PC-3 (cell line): Measurements from ENCODE around the gene TSC22D2. TPM values are rescaled to one million over a fixed set of nuclear protein-coding genes. Genes with fewer than 3 reads are reported as not detected.

ENCODE experiments used
- ATAC-seq: fragments of 200-7000 bp; cut with Tn5 transposase; 2 replicates; pipeline ENCODE4 v1.9.1; 2020; ENCODE audit warnings: mild to moderate bottlenecking, moderate library complexity
- BruUV-seq: library from RNA; stranded (reverse); fragments of 400-500 nt; replicated peaks from 2 replicates; lab custom pipeline; 2021; lab: Mats Ljungman, UMichigan
- CTCF ChIA-PET: fragments of 300-600 bp; sonication (Branson Sonifier 250); formaldehyde crosslinking; loops from one replicate; lab custom pipeline; 2022; ENCODE audit warnings: antibody characterized with exemption; lab: Charles Lee
- POLR2A ChIA-PET: fragments of 300-600 bp; sonication (Branson Sonifier 250); formaldehyde crosslinking; loops from one replicate; lab custom pipeline; 2022; ENCODE audit warnings: antibody characterized with exemption; ENCODE audit not compliant: unreplicated experiment; lab: Charles Lee
- DNase-seq: peaks from one replicate; pipeline ENCODE4 v3.0.0-alpha.2; 2015
- H2AFZ ChIP-seq: fragments of 300-600 bp; sonication (generic); 2 replicates; pipeline ENCODE4 v1.6.0; 2016; ENCODE audit warnings: antibody characterized with exemption, low read length
- H3F3A ChIP-seq: fragments of 300-600 bp; sonication (generic); one replicate; pipeline ENCODE4 v1.6.0; 2017; ENCODE audit warnings: antibody characterized with exemption, low read length, control low read depth, mild to moderate bottlenecking; ENCODE audit not compliant: unreplicated experiment
- H3K27ac ChIP-seq: fragments of 300-600 bp; sonication (generic); 2 replicates; pipeline ENCODE4 v1.5.1; 2016; ENCODE audit warnings: mild to moderate bottlenecking, low read length
- H3K27me3 ChIP-seq: fragments of 300-600 bp; sonication (generic); 2 replicates; pipeline ENCODE4 v1.6.1; 2016; ENCODE audit warnings: low read length, mixed read lengths
- H3K36me3 ChIP-seq: fragments of 300-600 bp; sonication (generic); 2 replicates; pipeline ENCODE4 v1.6.1; 2016; ENCODE audit warnings: low read depth, mixed run types, low read length, mixed read lengths
- H3K4me1 ChIP-seq: fragments of 300-600 bp; sonication (generic); 2 replicates; pipeline ENCODE4 v1.5.1; 2016; ENCODE audit warnings: low read length; ENCODE audit not compliant: insufficient read depth
- H3K4me2 ChIP-seq: fragments of 300-600 bp; sonication (generic); 2 replicates; pipeline ENCODE4 v1.6.0; 2016; ENCODE audit warnings: low read length
- H3K4me3 ChIP-seq: fragments of 300-600 bp; sonication (generic); 2 replicates; pipeline ENCODE4 v1.5.1; 2016; ENCODE audit warnings: mild to moderate bottlenecking, low read length, mixed read lengths
- H3K79me2 ChIP-seq: fragments of 300-600 bp; sonication (generic); 2 replicates; pipeline ENCODE4 v1.6.1; 2017; ENCODE audit warnings: low read length, mixed read lengths
- H3K9ac ChIP-seq: fragments of 300-600 bp; sonication (generic); 2 replicates; pipeline ENCODE4 v1.6.0; 2016; ENCODE audit warnings: mild to moderate bottlenecking, low read length
- H3K9me2 ChIP-seq: fragments of 300-600 bp; sonication (generic); replicated peaks from 2 replicates; pipeline ENCODE4 v1.6.1; 2016; ENCODE audit warnings: mixed run types, low read length, mixed read lengths
- H3K9me3 ChIP-seq: fragments of 300-600 bp; sonication (generic); 2 replicates; pipeline ENCODE4 v1.6.1; 2016; ENCODE audit warnings: low read length, mixed read lengths
- H4K20me1 ChIP-seq: fragments of 300-600 bp; sonication (generic); 2 replicates; pipeline ENCODE4 v1.6.1; 2016; ENCODE audit warnings: low read length, mixed read lengths
- CTCF ChIP-seq: fragments of 300-600 bp; sonication (generic); conservative IDR thresholded peaks from 2 replicates; pipeline ENCODE4 v1.5.1; 2017; ENCODE audit warnings: antibody characterized with exemption, low read depth, mild to moderate bottlenecking, low read length
- EZH2 ChIP-seq: fragments of 300-600 bp; sonication (generic); IDR thresholded peaks from one replicate; pipeline ENCODE4 v1.6.1; 2017; ENCODE audit warnings: antibody characterized with exemption, mild to moderate bottlenecking, low read length; ENCODE audit not compliant: unreplicated experiment
- EZH2phosphoT487 ChIP-seq: fragments of 300-600 bp; sonication (generic); IDR thresholded peaks from 2 replicates; pipeline ENCODE4 v1.6.1; 2018; ENCODE audit warnings: mild to moderate bottlenecking, antibody characterized with exemption, low read length, borderline replicate concordance
- intact Hi-C: fragments of 100-400 bp; cut with micrococcal nuclease; formaldehyde crosslinking; loops from 2 replicates; pipeline ENCODE4 v1.9.0; 2023
- total RNA-seq: library from RNA; depleted of rRNA; stranded (reverse); fragments of >200 nt; gene quantifications from 2 replicates; pipeline ENCODE4 v1.2.3, GENCODE V29; 2014

TSC22D2 gene
- total RNA-seq, 1 experiment from 2014 or later: 9.6 TPM

DNA sequence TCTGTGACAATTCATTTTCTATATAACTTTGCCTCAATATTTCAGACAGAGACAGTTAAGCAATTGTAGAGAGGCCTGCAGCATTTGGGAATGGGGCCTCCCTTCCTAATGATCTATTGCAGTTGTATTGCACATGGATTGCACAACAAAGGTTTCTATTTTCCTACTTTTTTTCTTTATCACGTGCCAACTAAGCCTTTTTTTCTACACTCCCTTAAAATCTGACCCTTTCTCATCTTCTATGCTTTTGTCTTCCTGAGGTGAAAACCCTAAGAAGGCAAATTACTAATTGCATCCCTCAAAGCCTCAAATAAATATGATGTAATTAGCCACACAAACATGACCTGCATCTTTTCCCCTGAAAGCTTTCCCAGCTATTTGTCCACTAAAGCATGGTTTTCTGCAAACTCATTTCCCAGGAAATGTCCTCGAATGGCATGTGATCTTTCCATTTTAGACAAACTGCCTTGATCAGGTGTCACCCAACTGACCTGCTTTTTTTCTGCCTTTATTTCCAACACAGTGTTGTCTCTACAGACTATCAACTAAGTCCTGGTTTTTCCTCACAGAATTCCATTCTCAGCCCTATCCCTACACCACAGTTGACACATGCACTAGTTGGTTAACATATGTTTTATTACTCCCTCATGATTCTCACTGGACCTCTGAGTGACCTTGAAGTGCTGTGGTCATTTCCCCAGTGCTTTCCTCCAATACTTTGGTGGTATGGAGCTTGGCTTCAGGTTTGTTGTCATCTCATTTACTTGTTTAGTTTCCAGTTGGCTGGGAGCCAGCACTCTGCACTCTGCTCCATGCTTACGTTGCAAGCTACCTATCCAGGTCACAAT lies 31.9 kb upstream of the TSC22D2 start:
- no peak overlapping the region for H3K4me2 ChIP-seq
- H3K9me2 ChIP-seq: no peaks in the 10 kb centered on the region
- no peaks in the 10 kb centered on the region for H3K9me3 ChIP-seq
- no peak for ATAC-seq
- H2AFZ ChIP-seq: no peak overlapping the region
- H4K20me1 ChIP-seq: no peaks in the 10 kb centered on the region
- H3K4me1 ChIP-seq: peaks cover 25% of the 10 kb centered on the region
- H3K27ac ChIP-seq: no peak overlapping the region
- no peak for DNase-seq
- H3K36me3 ChIP-seq: no peaks in the 10 kb centered on the region
- TF ChIP-seq CTCF: no peak
- no peaks in the 10 kb centered on the region for H3K27me3 ChIP-seq
- H3K9ac ChIP-seq: no peak overlapping the region
- H3F3A ChIP-seq: peaks cover 13% of the 10 kb centered on the region
- POLR2A ChIA-PET: no interaction called here
- no TSS peak for BruUV-seq
- H3K4me3 ChIP-seq: no peak overlapping the region
- peaks cover under 1% of the 10 kb centered on the region; the same call in 1 of the 2 replicates for H3K79me2 ChIP-seq
- intact Hi-C loops: no loop called here
- CTCF ChIA-PET: no interaction called here

- no TSS peak for BruUV-seq
- TF ChIP-seq EZH2 (no peak), EZH2phosphoT487 (no peak)
- DNase-seq (no peak), ATAC-seq (peak; percentile 20; the same call in 1 of the 2 replicates)
- Histone ChIP-seq H3K36me3 (no peaks in the 10 kb centered on the region), H3F3A (peaks cover under 1% of the 10 kb centered on the region), H3K4me2 (no peak overlapping the region), H3K4me3 (no peak overlapping the region), H3K79me2 (no peaks in the 10 kb centered on the region), H3K9me2 (no peaks in the 10 kb centered on the region), H3K4me1 (peaks cover 12% of the 10 kb centered on the region), H3K9ac (no peak overlapping the region), H4K20me1 (no peaks in the 10 kb centered on the region), H3K9me3 (no peaks in the 10 kb centered on the region), H3K27me3 (no peaks in the 10 kb centered on the region), H3K27ac (no peak overlapping the region), H2AFZ (no peak overlapping the region)
- ChIA-PET POLR2A (no interaction called here), CTCF (no interaction called here)
- intact Hi-C loops: no loop called here
Measured at GRCh38 chr3:150377601-150378300, 30.3 kb upstream of the TSC22D2 start.

DNA sequence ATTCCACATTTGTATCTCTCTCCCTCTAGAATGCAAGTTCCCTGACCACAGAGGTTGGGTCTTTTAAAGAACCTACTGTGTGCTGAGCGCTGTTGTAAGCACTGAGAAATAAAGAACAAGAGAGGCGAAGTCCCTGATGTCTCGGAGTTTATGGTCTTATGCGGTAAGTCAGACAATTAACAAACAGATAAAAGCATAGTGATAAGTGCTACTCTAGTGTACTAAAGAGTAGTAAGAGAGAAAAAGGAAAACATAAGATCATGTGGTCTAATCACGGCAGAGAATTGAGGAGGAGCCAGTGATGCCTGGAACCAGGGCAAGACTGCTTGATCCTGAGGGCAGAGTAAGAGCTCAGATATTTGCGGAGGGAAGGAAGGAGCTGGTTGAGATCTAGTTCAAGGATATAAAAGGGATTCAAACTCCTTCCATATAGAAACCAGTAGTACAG lies 29.8 kb upstream of the TSC22D2 start:
- ATAC-seq (no peak), DNase-seq (no peak)
- H2AFZ ChIP-seq: no peak overlapping the region
- TF ChIP-seq EZH2: no peak
- TF ChIP-seq EZH2phosphoT487: no peak
- no peak for TF ChIP-seq CTCF
- ChIA-PET CTCF (no interaction called here), POLR2A (no interaction called here)
- H3K4me3 ChIP-seq: no peak overlapping the region
- no peaks in the 10 kb centered on the region for H3F3A ChIP-seq
- H3K9ac ChIP-seq: no peak overlapping the region
- no peaks in the 10 kb centered on the region for H3K36me3 ChIP-seq
- H3K4me2 ChIP-seq: no peak overlapping the region
- H3K27me3 ChIP-seq: no peaks in the 10 kb centered on the region
- no peak overlapping the region for H3K27ac ChIP-seq
- intact Hi-C loops: no loop called here
- no TSS peak for BruUV-seq
- no peaks in the 10 kb centered on the region for H3K9me3 ChIP-seq
- peaks cover 8% of the 10 kb centered on the region for H3K4me1 ChIP-seq
- H3K9me2 ChIP-seq: no peaks in the 10 kb centered on the region
- no peaks in the 10 kb centered on the region for H3K79me2 ChIP-seq
- H4K20me1 ChIP-seq: no peaks in the 10 kb centered on the region
